Measurements from ENCODE around the gene TRUB2. TPM values are rescaled to one million over a fixed set of nuclear protein-coding genes. Genes with fewer than 3 reads are reported as not detected.
"Not testable (repeated sequence)": the region's sequence is repeated elsewhere in the genome, so short reads cannot be mapped to it uniquely, and the experiment has no call there.

Gene TRUB2
- total and polyA plus RNA-seq, 4 experiments from 2014 or later = 19.6 to 27.4 (median 21.3) TPM

- Histone ChIP-seq H3K9me3 (ENCODE audit: control insufficient read depth in 1 of 2, low read length in 2 of 2) (no peaks in the 10 kb centered on the region), H3K36me3 (ENCODE audit: insufficient read depth, low read length) (peaks cover 28% of the 10 kb centered on the region), H3K4me1 (ENCODE audit: insufficient read depth, low read length) (peaks cover 15% of the 10 kb centered on the region), H3K4me3 (ENCODE audit: low read length in 2 of 2) (peak overlapping the region; percentile 66 to 87), H3K27me3 (ENCODE audit: insufficient read depth, low read length) (no peaks in the 10 kb centered on the region), H3K27ac (ENCODE audit: low read depth, low read length) (peak overlapping the region; percentile 58)
- no peaks in the 10 kb centered on the region for H3K27me3 Mint-ChIP-seq
- CTCF ChIA-PET (ENCODE audit: partially characterized antibody) = interaction anchor here (0.5 to 3.7 kb wide), 19 partner anchors 8 to 678 kb away, joined by 3 to 22 read pairs (median 5); partner anchors contain the start of genes CERCAM, GOLGA2, SWI5 and URM1
- POLR2A ChIA-PET (ENCODE audit: partially characterized antibody) = interaction anchor here (0.5 to 1.3 kb wide), 10 partner anchors 18 to 327 kb away, joined by 3 to 10 read pairs (median 6); partner anchors contain the start of genes CIZ1, COQ4, GOLGA2 and SWI5
- peak overlapping the region; percentile 89 to 99 (median 94) for H3K4me3 Mint-ChIP-seq
- H3K36me3 Mint-ChIP-seq = peaks cover 4 to 15% of the 10 kb centered on the region in 2 donors
- peak; percentile 60 to 75 (median 69) for DNase-seq
- H3K4me1 Mint-ChIP-seq = peaks cover 6 to 16% (median 7%) of the 10 kb centered on the region in 4 donors
- H3K27ac Mint-ChIP-seq = peak overlapping the region; percentile 84 to 96 (median 93)
- intact Hi-C loops (cut with micrococcal nuclease) = loop anchor here (1.0 kb wide), 3 partner anchors 46 to 148 kb away; no protein-coding TSS in a partner anchor
- H3K9me3 Mint-ChIP-seq = no peaks in the 10 kb centered on the region
Observed at GRCh38 chr9:128341435-128341849, 19.2 kb upstream of the TRUB2 start.

- H3K4me3 ChIP-seq (ENCODE audit: low read length in 2 of 2) = peak overlapping the region; percentile 66 to 87
- peaks cover 27% of the 10 kb centered on the region for H3K36me3 ChIP-seq (ENCODE audit: insufficient read depth, low read length)
- H3K27me3 ChIP-seq (ENCODE audit: insufficient read depth, low read length) = no peaks in the 10 kb centered on the region
- peaks cover 4 to 15% of the 10 kb centered on the region in 2 donors for H3K36me3 Mint-ChIP-seq
- no peaks in the 10 kb centered on the region for H3K9me3 Mint-ChIP-seq
- peaks cover 6 to 16% (median 7%) of the 10 kb centered on the region in 4 donors for H3K4me1 Mint-ChIP-seq
- peak overlapping the region; percentile 89 to 99 (median 94) for H3K4me3 Mint-ChIP-seq
- no peaks in the 10 kb centered on the region for H3K27me3 Mint-ChIP-seq
- peak in 1 of 5 donors; percentile 50 for DNase-seq
- ChIA-PET CTCF (ENCODE audit: partially characterized antibody) (interaction anchor here (0.7 to 3.7 kb wide), 19 partner anchors 7 to 147 kb away, joined by 3 to 22 read pairs (median 5); partner anchors contain the start of genes CERCAM, GOLGA2, SWI5 and URM1), POLR2A (ENCODE audit: partially characterized antibody) (interaction anchor here (0.5 to 1.3 kb wide), 11 partner anchors 18 to 326 kb away, joined by 3 to 10 read pairs (median 6); partner anchors contain the start of genes CIZ1, COQ4, GOLGA2 and SWI5)
- peaks cover 15% of the 10 kb centered on the region for H3K4me1 ChIP-seq (ENCODE audit: insufficient read depth, low read length)
- no peaks in the 10 kb centered on the region for H3K9me3 ChIP-seq (ENCODE audit: control insufficient read depth in 1 of 2, low read length in 2 of 2)
- peak overlapping the region; percentile 84 to 96 (median 93) for H3K27ac Mint-ChIP-seq
- intact Hi-C loops (cut with micrococcal nuclease) = loop anchor here (1.0 kb wide), 7 partner anchors 19 to 148 kb away; partner anchors contain the start of genes COQ4, GOLGA2, SWI5 and TRUB2
- H3K27ac ChIP-seq (ENCODE audit: low read depth, low read length) = peak overlapping the region; percentile 58
Observed at GRCh38 chr9:128340691-128341434, 18.6 kb upstream of the TRUB2 start.

- H3K27me3 Mint-ChIP-seq = no peaks in the 10 kb centered on the region
- ChIA-PET CTCF (ENCODE audit: partially characterized antibody) (interaction anchor here (1.0 to 1.6 kb wide), 2 partner anchors 22 to 45 kb away, joined by 3 read pairs; no protein-coding TSS in a partner anchor), POLR2A (ENCODE audit: partially characterized antibody) (interaction anchor here (0.7 to 1.0 kb wide), 3 partner anchors 18 to 90 kb away, joined by 3 to 6 read pairs (median 5); partner anchors contain the start of genes TRUB2 and URM1)
- H3K27ac Mint-ChIP-seq = peak within 1 kb of the TSS; percentile 84 to 96 (median 93)
- peak within 1 kb of the TSS; percentile 58 for H3K27ac ChIP-seq (ENCODE audit: low read depth, low read length)
- H3K27me3 ChIP-seq (ENCODE audit: insufficient read depth, low read length) = no peaks in the 10 kb centered on the region
- H3K4me1 ChIP-seq (ENCODE audit: insufficient read depth, low read length) = peaks cover 15% of the 10 kb centered on the region
- peaks cover 19% of the 10 kb centered on the region for H3K36me3 ChIP-seq (ENCODE audit: insufficient read depth, low read length)
- intact Hi-C loops (cut with micrococcal nuclease) = loop anchor here (1.0 kb wide), 4 partner anchors 18 to 90 kb away; partner anchors contain the start of genes COQ4, GOLGA2, SWI5 and TRUB2
- H3K4me1 Mint-ChIP-seq = peaks cover 6 to 16% (median 7%) of the 10 kb centered on the region in 4 donors
- no peaks in the 10 kb centered on the region for H3K9me3 ChIP-seq (ENCODE audit: control insufficient read depth in 1 of 2, low read length in 2 of 2)
- peak; percentile 83 to 87 (median 85) for DNase-seq
- no peaks in the 10 kb centered on the region for H3K9me3 Mint-ChIP-seq
- H3K36me3 Mint-ChIP-seq = peaks cover 4 to 13% of the 10 kb centered on the region in 2 donors
- peak within 1 kb of the TSS; percentile 89 to 99 (median 94) for H3K4me3 Mint-ChIP-seq
- peak within 1 kb of the TSS; percentile 68 to 87 for H3K4me3 ChIP-seq (ENCODE audit: low read length in 2 of 2)
Observed at GRCh38 chr9:128339761-128340690, 17.8 kb upstream of the TRUB2 start, which contains the start of gene SLC27A4. SLC27A4 (plus strand) TSS chr9:128340527; CDS start chr9:128343133, 2,606 bp downstream.

- H3K36me3 Mint-ChIP-seq; intact Hi-C loops (cut with micrococcal nuclease); H3K9me3 Mint-ChIP-seq; H3K27ac ChIP-seq (ENCODE audit: low read depth, low read length); H3K4me3 ChIP-seq (ENCODE audit: low read length in 2 of 2); DNase-seq; H3K36me3 ChIP-seq (ENCODE audit: insufficient read depth, low read length); H3K27me3 Mint-ChIP-seq; H3K27me3 ChIP-seq (ENCODE audit: insufficient read depth, low read length); H3K9me3 ChIP-seq (ENCODE audit: control insufficient read depth in 1 of 2, low read length in 2 of 2); POLR2A ChIA-PET (ENCODE audit: partially characterized antibody): not testable (repeated sequence)
- peak overlapping the region in 5 of 8 donors; percentile 45 to 89 (median 88) for H3K4me3 Mint-ChIP-seq
- peak overlapping the region in 1 of 7 donors; percentile 55 for H3K27ac Mint-ChIP-seq
- CTCF ChIA-PET (ENCODE audit: partially characterized antibody) = interaction anchor here (0.7 to 1.6 kb wide), 2 partner anchors 23 to 40 kb away, joined by 3 read pairs; no protein-coding TSS in a partner anchor
- H3K4me1 Mint-ChIP-seq = peaks cover 6 to 16% (median 7%) of the 10 kb centered on the region in 4 donors
- H3K4me1 ChIP-seq (ENCODE audit: insufficient read depth, low read length) = peaks cover 15% of the 10 kb centered on the region
Observed at GRCh38 chr9:128338852-128339614, 16.8 kb upstream of the TRUB2 start.

- Mint-ChIP-seq H3K27ac (no peak overlapping the region), H3K27me3 (no peaks in the 10 kb centered on the region), H3K36me3 (peaks cover 2 to 8% of the 10 kb centered on the region in 2 donors), H3K9me3 (no peaks in the 10 kb centered on the region), H3K4me3 (no peak overlapping the region), H3K4me1 (peaks cover 6 to 16% (median 7%) of the 10 kb centered on the region in 4 donors)
- ChIA-PET CTCF (ENCODE audit: partially characterized antibody) (interaction anchor here (0.8 kb wide), 1 partner anchor 148 kb away, joined by 3 read pairs; no protein-coding TSS in a partner anchor), POLR2A (ENCODE audit: partially characterized antibody) (interaction anchor here (0.6 kb wide), 1 partner anchor 42 kb away, joined by 4 read pairs; no protein-coding TSS in a partner anchor)
- Histone ChIP-seq H3K4me3 (ENCODE audit: low read length in 2 of 2) (no peak overlapping the region), H3K27me3 (ENCODE audit: insufficient read depth, low read length) (no peaks in the 10 kb centered on the region), H3K36me3 (ENCODE audit: insufficient read depth, low read length) (peaks cover 4% of the 10 kb centered on the region), H3K27ac (ENCODE audit: low read depth, low read length) (no peak overlapping the region), H3K4me1 (ENCODE audit: insufficient read depth, low read length) (peaks cover 15% of the 10 kb centered on the region), H3K9me3 (ENCODE audit: control insufficient read depth in 1 of 2, low read length in 2 of 2) (no peaks in the 10 kb centered on the region)
- DNase-seq = no peak
- intact Hi-C loops (cut with micrococcal nuclease) = no loop called here
Observed at GRCh38 chr9:128337936-128338335, 15.7 kb upstream of the TRUB2 start.

GRCh38 chr9:128335914-128336313 lies 13.7 kb upstream of the TRUB2 start:
- H3K9me3 ChIP-seq (ENCODE audit: control insufficient read depth in 1 of 2, low read length in 2 of 2) = no peaks in the 10 kb centered on the region
- H3K4me1 ChIP-seq (ENCODE audit: insufficient read depth, low read length) = peaks cover 8% of the 10 kb centered on the region
- POLR2A ChIA-PET (ENCODE audit: partially characterized antibody) = no interaction called here
- CTCF ChIA-PET (ENCODE audit: partially characterized antibody) = interaction anchor here (0.9 to 1.0 kb wide), 2 partner anchors 41 to 81 kb away, joined by 3 to 4 read pairs; no protein-coding TSS in a partner anchor
- Mint-ChIP-seq H3K4me1 (peaks cover 0 to 5% (median 2%) of the 10 kb centered on the region in 4 donors), H3K27ac (no peak overlapping the region), H3K27me3 (no peaks in the 10 kb centered on the region), H3K4me3 (no peak overlapping the region), H3K9me3 (peaks cover 0 to 1% (median 0%) of the 10 kb centered on the region in 8 donors), H3K36me3 (peaks cover 7% of the 10 kb centered on the region in 2 donors)
- H3K27ac ChIP-seq (ENCODE audit: low read depth, low read length) = no peak overlapping the region
- intact Hi-C loops (cut with micrococcal nuclease) = no loop called here
- no peak overlapping the region for H3K4me3 ChIP-seq (ENCODE audit: low read length in 2 of 2)
- DNase-seq = no peak
- H3K36me3 ChIP-seq (ENCODE audit: insufficient read depth, low read length) = peaks cover 7% of the 10 kb centered on the region
- H3K27me3 ChIP-seq (ENCODE audit: insufficient read depth, low read length) = no peaks in the 10 kb centered on the region

Data from CD4-positive, alpha-beta memory T cell (primary cell).